ENCODE measurements around the gene GNG13. TPM values are rescaled to one million over a fixed set of nuclear protein-coding genes. Genes with fewer than 3 reads are reported as not detected.
"Not testable (repeated sequence)": the region's sequence is repeated elsewhere in the genome, so short reads cannot be mapped to it uniquely, and the experiment has no call there.

The GNG13 gene
- total RNA-seq, 4 donors from 2014 or later: not detected

DNA sequence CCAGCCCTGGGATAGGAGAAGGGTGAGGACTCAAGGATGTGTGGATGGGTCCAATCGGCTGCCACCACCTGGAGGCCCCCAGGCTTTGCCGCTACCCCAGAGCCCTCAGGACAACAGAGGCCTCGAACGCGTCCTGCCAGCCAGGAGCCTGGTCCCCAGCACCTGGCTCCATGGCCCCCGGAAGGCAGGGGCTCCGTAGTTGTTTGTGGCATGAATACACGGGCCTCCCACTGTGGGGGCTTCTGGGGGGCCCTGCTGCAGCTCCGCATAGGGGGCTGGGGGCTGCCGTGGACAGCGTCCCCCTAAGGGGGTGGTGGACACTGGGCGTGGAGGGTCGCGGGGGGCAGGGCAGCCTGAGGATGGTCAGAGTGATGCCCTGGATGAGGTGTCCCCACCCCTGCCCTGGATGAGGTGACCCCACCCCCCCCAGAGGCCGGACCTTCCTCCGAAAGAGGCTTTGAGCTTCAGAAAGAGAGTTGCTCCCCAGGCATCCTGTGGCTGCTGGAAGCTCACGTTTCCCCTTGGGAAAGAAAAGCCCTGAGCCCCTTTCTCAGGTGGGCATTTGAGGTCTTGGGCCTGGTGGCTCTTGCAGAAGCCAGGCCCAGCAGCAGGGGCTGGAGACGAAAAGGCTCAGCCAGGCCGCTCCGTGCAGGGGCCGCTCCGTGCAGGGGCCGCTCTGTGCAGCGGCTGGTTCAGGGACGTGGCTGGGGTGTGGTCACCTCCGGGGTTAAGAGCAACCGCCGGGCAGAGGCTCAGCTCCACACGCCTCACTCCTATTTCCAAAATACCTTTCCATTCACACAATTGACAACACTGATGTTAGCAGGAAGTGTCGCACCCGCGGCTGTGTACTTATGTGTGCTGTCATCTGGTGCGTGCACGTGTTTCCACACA is 40.3 kb upstream of the GNG13 start:
- H3K4me3 ChIP-seq (ENCODE audit: low read depth, poor library complexity, severe bottlenecking): no peak overlapping the region
- WGBS, 2 donors: 67 to 69% methylated on average over 29 to 30 of the region's 34 CpGs
- no peak for DNase-seq (ENCODE audit: low spot score in 2 of 2)
- intact Hi-C loops (cut with DNase I; ENCODE audit: low total_unique reads): no loop called here
- TF ChIP-seq, protein P1, sequence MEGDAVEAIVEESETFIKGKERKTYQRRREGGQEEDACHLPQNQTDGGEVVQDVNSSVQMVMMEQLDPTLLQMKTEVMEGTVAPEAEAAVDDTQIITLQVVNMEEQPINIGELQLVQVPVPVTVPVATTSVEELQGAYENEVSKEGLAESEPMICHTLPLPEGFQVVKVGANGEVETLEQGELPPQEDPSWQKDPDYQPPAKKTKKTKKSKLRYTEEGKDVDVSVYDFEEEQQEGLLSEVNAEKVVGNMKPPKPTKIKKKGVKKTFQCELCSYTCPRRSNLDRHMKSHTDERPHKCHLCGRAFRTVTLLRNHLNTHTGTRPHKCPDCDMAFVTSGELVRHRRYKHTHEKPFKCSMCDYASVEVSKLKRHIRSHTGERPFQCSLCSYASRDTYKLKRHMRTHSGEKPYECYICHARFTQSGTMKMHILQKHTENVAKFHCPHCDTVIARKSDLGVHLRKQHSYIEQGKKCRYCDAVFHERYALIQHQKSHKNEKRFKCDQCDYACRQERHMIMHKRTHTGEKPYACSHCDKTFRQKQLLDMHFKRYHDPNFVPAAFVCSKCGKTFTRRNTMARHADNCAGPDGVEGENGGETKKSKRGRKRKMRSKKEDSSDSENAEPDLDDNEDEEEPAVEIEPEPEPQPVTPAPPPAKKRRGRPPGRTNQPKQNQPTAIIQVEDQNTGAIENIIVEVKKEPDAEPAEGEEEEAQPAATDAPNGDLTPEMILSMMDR (IDR thresholded peaks at IDR 0.05): no peak
- no peak for TF ChIP-seq POLR2A (IDR thresholded peaks at IDR 0.05)

DNA sequence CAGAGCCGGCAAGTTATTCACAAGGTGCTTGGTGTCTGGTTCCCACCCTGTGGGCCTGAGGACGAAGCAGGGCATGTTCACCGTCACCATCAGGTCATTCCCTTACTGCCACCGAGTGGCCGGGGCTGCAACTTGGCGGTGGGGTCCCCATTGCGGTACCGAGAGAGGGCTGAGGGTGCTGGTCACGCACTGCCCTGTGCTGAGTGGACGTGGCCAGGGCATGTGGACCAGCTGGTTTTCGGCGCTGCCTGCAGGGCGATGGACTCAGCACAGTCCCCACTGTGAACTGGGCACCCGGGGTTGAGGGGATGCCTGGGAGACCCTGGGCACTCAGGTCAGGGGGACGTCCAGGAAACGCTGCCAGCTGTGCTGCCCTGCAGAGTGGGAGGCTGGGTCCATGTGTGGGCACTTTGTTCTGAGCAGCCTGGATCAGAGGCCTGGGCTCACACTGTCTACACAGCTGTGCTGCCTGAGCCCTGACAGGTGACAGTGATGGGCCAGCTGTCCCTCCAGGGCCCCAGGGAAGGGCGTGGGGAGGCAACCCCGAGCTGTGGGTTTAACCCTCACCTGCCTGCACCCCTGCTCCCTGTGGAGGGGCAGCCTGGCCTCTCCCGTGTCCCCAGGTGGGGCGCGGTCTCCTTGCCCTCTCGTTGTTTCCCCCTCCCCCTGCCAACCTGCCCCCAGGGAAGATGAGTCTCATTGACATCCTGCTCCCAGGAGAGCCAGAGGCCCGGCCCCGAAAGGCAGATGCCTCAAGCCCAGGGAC is 39.3 kb upstream of the GNG13 start:
- WGBS, 2 donors: 59 to 67% methylated on average over 10 to 23 of the region's 24 CpGs
- H3K4me3 ChIP-seq (ENCODE audit: low read depth, poor library complexity, severe bottlenecking): no peak overlapping the region
- DNase-seq (ENCODE audit: low spot score in 2 of 2): no peak
- intact Hi-C loops (cut with DNase I; ENCODE audit: low total_unique reads): loop anchor here (10.0 kb wide), 1 partner anchor 345 kb away; no protein-coding TSS in a partner anchor
- TF ChIP-seq POLR2A (IDR thresholded peaks at IDR 0.05): no peak
- TF ChIP-seq, protein P1 (IDR thresholded peaks at IDR 0.05): no peak

DNA sequence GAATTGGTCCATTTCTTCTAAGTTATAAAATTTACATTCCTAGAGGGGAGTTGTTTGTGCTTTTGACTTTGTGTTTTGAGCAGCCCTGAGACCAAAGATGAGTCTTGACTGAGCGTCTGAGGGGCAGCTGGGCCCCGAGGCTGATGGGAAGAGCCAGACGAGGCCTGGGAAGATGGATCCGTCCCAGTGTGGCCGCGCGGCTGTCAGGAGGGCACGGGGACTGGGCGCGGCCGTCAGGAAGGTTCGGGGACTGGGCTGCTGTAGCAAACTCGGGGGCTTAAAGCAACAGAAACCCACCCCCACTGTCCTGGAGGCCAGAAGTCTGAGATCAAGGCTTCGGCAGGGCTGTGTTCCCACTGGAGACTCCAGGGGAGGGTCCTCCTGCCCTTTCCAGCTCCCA is 38.2 kb upstream of the GNG13 start:
- intact Hi-C loops (cut with DNase I; ENCODE audit: low total_unique reads): loop anchor here (10.0 kb wide), 1 partner anchor 346 kb away; no protein-coding TSS in a partner anchor
- no peak for DNase-seq (ENCODE audit: low spot score in 2 of 2)
- no peak overlapping the region for H3K4me3 ChIP-seq (ENCODE audit: low read depth, poor library complexity, severe bottlenecking)
- WGBS, 2 donors: 81 to 89% methylated on average over 14 of the region's 14 CpGs
- no peak for TF ChIP-seq POLR2A (IDR thresholded peaks at IDR 0.05)
- TF ChIP-seq, protein P1 (IDR thresholded peaks at IDR 0.05): no peak

DNA sequence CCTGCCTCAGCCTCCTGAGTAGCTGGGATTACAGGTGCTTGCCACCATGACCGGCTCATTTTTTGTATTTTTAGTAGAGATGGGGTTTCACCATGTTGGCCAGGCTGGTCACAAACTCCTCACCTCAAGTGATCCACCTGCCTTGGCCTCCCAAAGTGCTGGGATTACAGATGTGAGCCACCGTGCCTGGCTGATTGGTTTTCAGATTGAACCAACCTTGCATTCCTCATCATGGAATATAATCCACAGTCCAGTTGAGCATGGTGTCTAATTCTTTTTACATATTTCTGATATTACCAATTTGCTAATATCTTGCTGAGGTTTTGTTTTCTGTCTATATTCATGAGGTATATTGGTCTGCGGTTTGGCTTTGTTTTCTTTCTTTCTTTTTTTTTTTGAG is 36.3 kb upstream of the GNG13 start:
- DNase-seq (ENCODE audit: low spot score in 2 of 2); H3K4me3 ChIP-seq (ENCODE audit: low read depth, poor library complexity, severe bottlenecking): not testable (repeated sequence)
- WGBS, 2 donors: 92 to 93% methylated on average over 3 of the region's 3 CpGs
- intact Hi-C loops (cut with DNase I; ENCODE audit: low total_unique reads): loop anchor here (10.0 kb wide), 1 partner anchor 348 kb away; no protein-coding TSS in a partner anchor

DNA sequence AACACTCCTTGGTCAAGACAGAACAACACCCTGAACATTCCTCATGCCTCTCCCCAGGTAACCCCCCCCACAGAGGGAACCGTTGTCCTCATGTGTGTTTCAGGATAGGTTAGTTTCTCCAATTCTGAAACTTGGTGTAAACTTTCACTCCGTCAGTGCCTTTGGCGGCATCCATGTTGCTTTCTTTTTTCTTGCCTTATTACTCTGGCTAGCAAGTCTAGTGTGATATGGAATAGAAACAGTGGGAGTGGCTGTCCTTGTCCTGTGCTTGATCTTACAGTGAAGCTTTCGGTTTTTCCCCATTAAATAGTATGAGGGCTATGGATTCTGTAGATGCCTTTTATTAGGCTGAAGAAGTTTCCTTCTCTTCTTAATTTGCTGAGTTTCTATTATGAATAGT is 35.7 kb upstream of the GNG13 start:
- no peak overlapping the region for H3K4me3 ChIP-seq (ENCODE audit: low read depth, poor library complexity, severe bottlenecking)
- no peak for DNase-seq (ENCODE audit: low spot score in 2 of 2)
- WGBS, 2 donors: 87 to 94% methylated on average over 4 of the region's 4 CpGs
- intact Hi-C loops (cut with DNase I; ENCODE audit: low total_unique reads): loop anchor here (10.0 kb wide), 1 partner anchor 349 kb away; no protein-coding TSS in a partner anchor
- TF ChIP-seq, protein P1 (IDR thresholded peaks at IDR 0.05): no peak

DNA sequence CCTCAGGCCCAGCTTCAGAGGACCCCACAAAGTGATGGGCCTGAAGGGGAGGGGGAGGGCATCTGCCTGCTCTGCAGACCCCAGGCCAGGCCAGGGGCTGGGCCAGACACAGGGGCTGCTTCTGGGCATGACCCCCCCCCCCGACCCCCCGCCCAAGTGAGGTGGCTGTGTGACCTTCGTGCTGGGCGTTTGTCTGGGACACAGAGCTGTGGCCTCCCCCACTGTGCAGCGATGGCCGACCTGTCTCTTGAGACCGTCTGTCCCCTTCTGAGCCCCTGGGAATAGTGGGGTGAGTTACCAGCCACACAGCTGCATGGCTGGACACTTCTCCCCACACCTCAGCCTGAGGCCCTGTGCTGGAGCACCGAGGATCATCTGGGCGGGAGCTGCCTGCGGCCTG is 34.8 kb upstream of the GNG13 start:
- no peak overlapping the region for H3K4me3 ChIP-seq (ENCODE audit: low read depth, poor library complexity, severe bottlenecking)
- intact Hi-C loops (cut with DNase I; ENCODE audit: low total_unique reads): loop anchor here (10.0 kb wide), 1 partner anchor 349 kb away; no protein-coding TSS in a partner anchor
- TF ChIP-seq, protein P1 (IDR thresholded peaks at IDR 0.05): no peak
- no peak for TF ChIP-seq POLR2A (IDR thresholded peaks at IDR 0.05)
- DNase-seq (ENCODE audit: low spot score in 2 of 2): no peak
- WGBS, 2 donors: 90 to 92% methylated on average over 5 to 6 of the region's 10 CpGs

All from lower leg skin (tissue), 4 donors.